PC-3 (cell line): Measurements from ENCODE around the gene ICA1L.

ENCODE experiments used
- EZH2 ChIP-seq: fragments of 300-600 bp; sonication (generic); IDR thresholded peaks from one replicate; pipeline ENCODE4 v1.6.1; 2017; ENCODE audit warnings: antibody characterized with exemption, mild to moderate bottlenecking, low read length; ENCODE audit not compliant: unreplicated experiment
- EZH2phosphoT487 ChIP-seq: fragments of 300-600 bp; sonication (generic); IDR thresholded peaks from 2 replicates; pipeline ENCODE4 v1.6.1; 2018; ENCODE audit warnings: mild to moderate bottlenecking, antibody characterized with exemption, low read length, borderline replicate concordance
- TF ChIP-seq, protein P1 (sequence below): fragments of 300-600 bp; sonication (generic); conservative IDR thresholded peaks from 2 replicates; pipeline ENCODE4 v1.5.1; 2017; ENCODE audit warnings: antibody characterized with exemption, low read depth, mild to moderate bottlenecking, low read length

DNA sequence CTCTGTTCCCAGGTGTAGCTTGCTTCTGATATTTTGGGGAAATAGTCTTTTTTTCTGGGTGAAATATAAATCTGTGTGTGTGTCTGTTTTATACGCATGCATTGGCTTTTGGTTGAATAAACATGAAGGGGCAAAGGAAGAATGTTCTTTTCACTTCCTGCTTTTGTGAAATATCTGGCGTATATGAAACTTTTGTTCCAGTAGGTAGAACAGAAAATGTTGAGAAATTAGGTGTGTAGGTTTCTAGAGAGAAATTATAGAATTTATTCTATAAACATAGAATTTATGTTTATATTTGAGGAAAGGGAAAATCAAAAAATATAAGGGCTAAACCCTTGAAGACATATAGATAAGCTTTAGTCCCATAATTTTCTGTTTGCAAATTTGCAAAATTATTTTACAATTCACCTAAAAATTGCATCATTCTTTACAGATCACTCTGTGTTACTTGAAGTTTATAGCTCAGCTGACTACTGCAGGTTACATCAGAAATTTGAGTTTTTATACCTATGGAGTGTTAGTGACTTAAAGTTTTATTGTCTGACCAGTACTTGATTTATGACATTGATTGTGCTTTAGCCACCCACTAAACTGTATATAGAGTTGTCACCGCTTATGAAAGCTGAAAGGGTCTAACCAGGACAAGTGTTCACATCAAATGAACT is 120.7 kb downstream of the ICA1L start:
- TF ChIP-seq, protein P1, sequence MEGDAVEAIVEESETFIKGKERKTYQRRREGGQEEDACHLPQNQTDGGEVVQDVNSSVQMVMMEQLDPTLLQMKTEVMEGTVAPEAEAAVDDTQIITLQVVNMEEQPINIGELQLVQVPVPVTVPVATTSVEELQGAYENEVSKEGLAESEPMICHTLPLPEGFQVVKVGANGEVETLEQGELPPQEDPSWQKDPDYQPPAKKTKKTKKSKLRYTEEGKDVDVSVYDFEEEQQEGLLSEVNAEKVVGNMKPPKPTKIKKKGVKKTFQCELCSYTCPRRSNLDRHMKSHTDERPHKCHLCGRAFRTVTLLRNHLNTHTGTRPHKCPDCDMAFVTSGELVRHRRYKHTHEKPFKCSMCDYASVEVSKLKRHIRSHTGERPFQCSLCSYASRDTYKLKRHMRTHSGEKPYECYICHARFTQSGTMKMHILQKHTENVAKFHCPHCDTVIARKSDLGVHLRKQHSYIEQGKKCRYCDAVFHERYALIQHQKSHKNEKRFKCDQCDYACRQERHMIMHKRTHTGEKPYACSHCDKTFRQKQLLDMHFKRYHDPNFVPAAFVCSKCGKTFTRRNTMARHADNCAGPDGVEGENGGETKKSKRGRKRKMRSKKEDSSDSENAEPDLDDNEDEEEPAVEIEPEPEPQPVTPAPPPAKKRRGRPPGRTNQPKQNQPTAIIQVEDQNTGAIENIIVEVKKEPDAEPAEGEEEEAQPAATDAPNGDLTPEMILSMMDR: no peak
- no peak for TF ChIP-seq EZH2
- TF ChIP-seq EZH2phosphoT487: no peak
